Osteoblast (primary cell): ENCODE results near the gene WWOX. TPM values are rescaled to one million over a fixed set of nuclear protein-coding genes. Genes with fewer than 3 reads are reported as not detected.

Source experiments
- DNase-seq: peaks from one replicate; pipeline ENCODE4 v3.0.0; 2011; ENCODE audit warnings: low spot score, mixed read lengths; ENCODE audit not compliant: insufficient read length; ENCODE audit errors: missing footprints
- H2AFZ ChIP-seq: 2 replicates; pipeline ENCODE4 v1.6.0; 2011; ENCODE audit warnings: mild to moderate bottlenecking, low read length
- H3K27ac ChIP-seq: 2 replicates; pipeline ENCODE4 v1.5.1; 2011; ENCODE audit warnings: mild to moderate bottlenecking, low read depth, low read length, moderate library complexity
- H3K27me3 ChIP-seq: 2 replicates; pipeline ENCODE4 v1.6.0; 2012; ENCODE audit warnings: mild to moderate bottlenecking, control low read depth, inconsistent platforms, low read length, moderate library complexity; ENCODE audit not compliant: insufficient read depth
- H3K36me3 ChIP-seq: 2 replicates; pipeline ENCODE4 v1.5.1; 2011; ENCODE audit warnings: mild to moderate bottlenecking, low read length, control low read depth, moderate library complexity; ENCODE audit not compliant: insufficient read depth
- H3K4me1 ChIP-seq: 2 replicates; pipeline ENCODE4 v1.5.1; 2011; ENCODE audit warnings: mild to moderate bottlenecking, low read length, control low read depth, moderate library complexity; ENCODE audit not compliant: insufficient read depth
- H3K4me2 ChIP-seq: 2 replicates; pipeline ENCODE4 v1.6.0; 2011; ENCODE audit warnings: mild to moderate bottlenecking, low read length; ENCODE audit not compliant: insufficient read depth
- H3K4me3 ChIP-seq: fragments of 200-600 bp; sonication (generic); 3 replicates; pipeline ENCODE4 v1.5.1; 2012; ENCODE audit warnings: mild to moderate bottlenecking, low read length, inconsistent platforms; ENCODE audit not compliant: insufficient read depth
- H3K79me2 ChIP-seq: 2 replicates; pipeline ENCODE4 v1.6.0; 2012; ENCODE audit warnings: mild to moderate bottlenecking, low read length, control low read depth, inconsistent platforms; ENCODE audit not compliant: insufficient read depth
- H3K9me3 ChIP-seq: 2 replicates; pipeline ENCODE4 v1.5.1; 2011; ENCODE audit warnings: low read depth, low read length, control low read depth
- H4K20me1 ChIP-seq: 2 replicates; pipeline ENCODE4 v1.6.0; 2012; ENCODE audit warnings: mild to moderate bottlenecking, low read length, control low read depth; ENCODE audit not compliant: insufficient read depth
- total RNA-seq: library from RNA; depleted of rRNA; stranded (reverse); fragments of >200 nt; gene quantifications from 2 replicates; pipeline ENCODE4 v1.2.3, GENCODE V29; 2012
- TF ChIP-seq, protein P1 (sequence below): IDR thresholded peaks from 2 replicates; pipeline ENCODE4 v1.5.1; 2011; ENCODE audit warnings: mild to moderate bottlenecking, low read depth, low read length, moderate library complexity; ENCODE audit errors: extremely low read depth

WWOX gene
- total RNA-seq, 1 donor = 23.9 TPM

DNA sequence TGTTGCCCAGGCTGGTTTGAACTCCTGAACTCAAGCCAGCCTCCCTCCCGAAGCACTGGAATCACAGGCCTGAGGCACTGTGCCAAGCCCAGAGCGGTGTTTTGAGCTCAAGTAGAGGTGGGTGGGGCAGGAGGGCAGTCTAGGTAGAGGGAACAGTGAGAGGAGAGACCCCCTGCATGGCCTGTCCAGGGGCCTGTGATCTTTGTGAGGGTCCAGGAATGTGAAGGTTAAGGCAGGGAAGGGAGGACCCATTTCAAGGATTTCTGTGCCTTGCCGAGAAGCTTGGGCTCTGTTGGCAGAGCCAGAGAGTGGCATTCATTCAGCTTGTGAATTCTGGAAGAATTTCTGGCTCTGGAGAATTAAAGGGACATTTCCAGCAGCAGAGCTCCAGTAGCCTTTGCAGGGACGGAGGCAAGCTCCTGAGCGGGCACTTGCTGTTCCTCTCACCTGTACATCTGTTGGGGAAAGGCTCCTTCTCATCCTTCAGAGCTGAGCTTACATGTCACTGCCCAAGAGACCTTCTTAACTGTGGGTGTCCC lies 2.7 kb downstream of the WWOX start:
- Histone ChIP-seq H3K27ac (no peak overlapping the region), H3K79me2 (no peaks in the 10 kb centered on the region)

DNA sequence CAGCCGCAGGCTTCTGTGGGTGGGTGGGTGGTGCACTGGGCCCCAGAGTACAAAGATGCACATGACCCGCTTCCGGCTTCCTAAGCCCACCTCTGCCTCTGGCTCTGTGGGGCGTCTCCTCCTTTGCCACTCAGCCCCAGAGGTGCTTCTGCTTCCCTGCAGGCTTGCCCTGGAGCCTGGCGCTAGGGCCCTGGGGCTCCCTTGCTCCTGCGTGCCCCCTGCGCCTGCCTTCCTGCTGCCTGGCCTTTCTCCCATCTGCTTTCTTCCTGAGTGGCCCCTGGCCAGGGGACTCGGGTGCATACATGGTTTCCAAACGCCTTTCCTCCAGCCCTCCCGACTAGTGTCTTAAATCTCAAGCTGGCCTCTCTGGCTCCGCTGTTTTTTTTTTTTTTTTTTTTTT lies 3.4 kb downstream of the WWOX start:
- TF ChIP-seq, protein P1, sequence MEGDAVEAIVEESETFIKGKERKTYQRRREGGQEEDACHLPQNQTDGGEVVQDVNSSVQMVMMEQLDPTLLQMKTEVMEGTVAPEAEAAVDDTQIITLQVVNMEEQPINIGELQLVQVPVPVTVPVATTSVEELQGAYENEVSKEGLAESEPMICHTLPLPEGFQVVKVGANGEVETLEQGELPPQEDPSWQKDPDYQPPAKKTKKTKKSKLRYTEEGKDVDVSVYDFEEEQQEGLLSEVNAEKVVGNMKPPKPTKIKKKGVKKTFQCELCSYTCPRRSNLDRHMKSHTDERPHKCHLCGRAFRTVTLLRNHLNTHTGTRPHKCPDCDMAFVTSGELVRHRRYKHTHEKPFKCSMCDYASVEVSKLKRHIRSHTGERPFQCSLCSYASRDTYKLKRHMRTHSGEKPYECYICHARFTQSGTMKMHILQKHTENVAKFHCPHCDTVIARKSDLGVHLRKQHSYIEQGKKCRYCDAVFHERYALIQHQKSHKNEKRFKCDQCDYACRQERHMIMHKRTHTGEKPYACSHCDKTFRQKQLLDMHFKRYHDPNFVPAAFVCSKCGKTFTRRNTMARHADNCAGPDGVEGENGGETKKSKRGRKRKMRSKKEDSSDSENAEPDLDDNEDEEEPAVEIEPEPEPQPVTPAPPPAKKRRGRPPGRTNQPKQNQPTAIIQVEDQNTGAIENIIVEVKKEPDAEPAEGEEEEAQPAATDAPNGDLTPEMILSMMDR = no peak
- H3K27me3 ChIP-seq = no peaks in the 10 kb centered on the region
- H3K4me3 ChIP-seq = no peak overlapping the region
- H3K4me1 ChIP-seq = peaks cover 5% of the 10 kb centered on the region
- H4K20me1 ChIP-seq = no peaks in the 10 kb centered on the region
- no peaks in the 10 kb centered on the region for H3K9me3 ChIP-seq
- H2AFZ ChIP-seq = no peak overlapping the region
- no peak overlapping the region for H3K4me2 ChIP-seq
- DNase-seq = no peak
- H3K79me2 ChIP-seq = no peaks in the 10 kb centered on the region
- no peaks in the 10 kb centered on the region for H3K36me3 ChIP-seq
- no peak overlapping the region for H3K27ac ChIP-seq

More for the DNA sequence above, 2.7 kb downstream of the WWOX start:
- no peak overlapping the region for H3K4me2 ChIP-seq
- no peaks in the 10 kb centered on the region for H4K20me1 ChIP-seq
- no peaks in the 10 kb centered on the region for H3K36me3 ChIP-seq
- H3K4me3 ChIP-seq = no peak overlapping the region
- H2AFZ ChIP-seq = no peak overlapping the region
- H3K9me3 ChIP-seq = no peaks in the 10 kb centered on the region
- H3K27me3 ChIP-seq = no peaks in the 10 kb centered on the region
- no peak for DNase-seq
- H3K4me1 ChIP-seq = peaks cover 5% of the 10 kb centered on the region
- TF ChIP-seq, protein P1 = no peak

DNA sequence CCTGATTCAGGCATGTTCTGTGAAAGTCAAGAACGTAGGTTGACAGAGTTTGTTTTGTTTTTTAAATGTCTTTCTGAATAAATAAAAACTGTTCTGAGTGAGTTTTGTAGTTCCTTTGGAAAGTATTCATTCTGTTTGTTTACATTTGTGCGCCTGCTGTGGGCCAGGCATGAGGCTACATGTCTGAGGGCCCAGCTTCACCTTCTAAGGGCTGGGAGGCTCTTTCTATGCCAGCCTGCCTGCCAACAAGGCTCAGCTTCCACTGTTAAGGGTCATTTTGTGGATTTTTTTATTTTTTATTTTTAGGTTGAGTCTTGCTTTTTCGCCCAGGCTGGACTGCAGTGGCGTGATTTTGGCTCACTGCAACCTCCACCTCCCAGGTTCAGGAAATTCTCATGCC lies 6.1 kb downstream of the WWOX start:
- no peak overlapping the region for H3K27ac ChIP-seq
- H3K79me2 ChIP-seq = no peaks in the 10 kb centered on the region
- H4K20me1 ChIP-seq = no peaks in the 10 kb centered on the region
- H2AFZ ChIP-seq = no peak overlapping the region
- H3K4me1 ChIP-seq = no peaks in the 10 kb centered on the region
- TF ChIP-seq, protein P1 = no peak
- H3K36me3 ChIP-seq = no peaks in the 10 kb centered on the region
- no peaks in the 10 kb centered on the region for H3K9me3 ChIP-seq
- H3K4me2 ChIP-seq = no peak overlapping the region
- H3K27me3 ChIP-seq = no peaks in the 10 kb centered on the region
- H3K4me3 ChIP-seq = no peak overlapping the region
- no peak for DNase-seq

DNA sequence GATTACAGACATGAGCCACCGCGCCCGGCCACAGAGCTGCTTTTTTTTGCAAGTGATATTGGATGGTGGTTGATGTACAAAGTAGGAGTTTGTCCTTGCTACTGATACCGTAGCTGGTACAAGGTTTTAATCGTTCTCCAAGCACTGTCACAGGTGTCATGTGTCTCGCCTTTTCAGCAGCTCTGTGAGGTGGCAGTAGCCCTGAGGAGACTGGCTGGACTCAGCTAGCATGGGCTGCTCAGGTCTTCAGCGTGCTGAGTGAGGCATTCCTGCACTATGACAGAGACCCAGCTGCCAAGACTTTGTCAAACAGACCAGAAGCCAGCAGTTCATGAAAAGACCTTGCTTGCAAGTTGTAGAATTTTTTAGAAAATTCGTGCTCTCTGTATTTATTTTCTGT lies 7.2 kb downstream of the WWOX start:
- Histone ChIP-seq H3K4me3 (no peak overlapping the region), H3K9me3 (no peaks in the 10 kb centered on the region), H3K36me3 (no peaks in the 10 kb centered on the region), H3K27ac (no peak overlapping the region), H2AFZ (no peak overlapping the region), H3K27me3 (no peaks in the 10 kb centered on the region), H3K4me1 (no peaks in the 10 kb centered on the region), H4K20me1 (no peaks in the 10 kb centered on the region), H3K79me2 (no peaks in the 10 kb centered on the region), H3K4me2 (no peak overlapping the region)
- TF ChIP-seq, protein P1 = no peak
- peak; percentile 34 for DNase-seq
